WTC11 (cell line): ENCODE data around the gene LTA4H. TPM values are rescaled to one million over a fixed set of nuclear protein-coding genes. Genes with fewer than 3 reads are reported as not detected.

Experiments used
- ATAC-seq: fragments of 200-7000 bp; cut with Tn5 transposase; 2 replicates; pipeline ENCODE4 v1.10.0; 2021; ENCODE audit warnings: mild to moderate bottlenecking, moderate library complexity
- CTCF ChIA-PET: fragments of 300-600 bp; sonication (Branson Sonifier 250); formaldehyde crosslinking; loops from one replicate; lab custom pipeline; 2021; ENCODE audit warnings: antibody characterized with exemption; lab: Charles Lee
- POLR2A ChIA-PET: fragments of 350-600 bp; sonication (Branson Sonifier 250); formaldehyde crosslinking; loops from one replicate; lab custom pipeline; 2021; ENCODE audit warnings: antibody characterized with exemption; lab: Charles Lee
- DNase-seq: peaks from one replicate; pipeline ENCODE4 v3.0.0; 2021; ENCODE audit warnings: low spot score
- H3K27ac Mint-ChIP-seq: 2 replicates; pipeline ENCODE4 v1.8.0; 2021; ENCODE audit warnings: mixed read lengths
- H3K27me3 Mint-ChIP-seq: 2 replicates; pipeline ENCODE4 v1.8.0; 2021; ENCODE audit warnings: low read depth, mild to moderate bottlenecking, moderate library complexity, mixed read lengths
- H3K36me3 Mint-ChIP-seq: 2 replicates; pipeline ENCODE4 v1.8.0; 2021; ENCODE audit warnings: mixed read lengths
- H3K4me1 Mint-ChIP-seq: 2 replicates; pipeline ENCODE4 v1.8.0; 2022; ENCODE audit warnings: mixed read lengths
- H3K4me3 Mint-ChIP-seq: 2 replicates; pipeline ENCODE4 v1.8.0; 2021; ENCODE audit warnings: mild to moderate bottlenecking, moderate library complexity, mixed read lengths
- H3K9me3 Mint-ChIP-seq: 2 replicates; pipeline ENCODE4 v1.8.0; 2021; ENCODE audit warnings: mixed read lengths
- CREM ChIP-seq: sonication (generic); formaldehyde crosslinking; IDR thresholded peaks from 2 replicates; pipeline ENCODE4 v1.8.1; 2022; ENCODE audit warnings: mild to moderate bottlenecking, missing genetic modification reagents, moderate library complexity
- CTCF ChIP-seq: fragments of 200-600 bp; IDR thresholded peaks from 2 replicates; pipeline ENCODE4 v1.8.0; 2022; ENCODE audit warnings: antibody characterized with exemption
- NFYB ChIP-seq: sonication (generic); formaldehyde crosslinking; conservative IDR thresholded peaks from 2 replicates; pipeline ENCODE4 v1.8.0; 2022; ENCODE audit warnings: low read depth, missing genetic modification reagents
- NR1H2 ChIP-seq: sonication (generic); formaldehyde crosslinking; IDR thresholded peaks from 2 replicates; pipeline ENCODE4 v1.9.0; 2021; ENCODE audit warnings: mild to moderate bottlenecking, moderate library complexity, missing genetic modification reagents
- NR2C2 ChIP-seq: sonication (generic); formaldehyde crosslinking; IDR thresholded peaks from 2 replicates; pipeline ENCODE4 v1.8.0; 2022; ENCODE audit warnings: mild to moderate bottlenecking, missing genetic modification reagents
- SOX15 ChIP-seq: fragments of 250-450 bp; sonication (Bioruptor Pico); IDR thresholded peaks from 2 replicates; pipeline ENCODE4 v1.9.0; 2021; ENCODE audit warnings: mild to moderate bottlenecking
- ZBTB43 ChIP-seq: sonication (generic); formaldehyde crosslinking; IDR thresholded peaks from 2 replicates; pipeline ENCODE4 v1.8.1; 2023; ENCODE audit warnings: mild to moderate bottlenecking, missing genetic modification reagents
- ZNF425 ChIP-seq: fragments of 250-450 bp; sonication (Bioruptor Pico); conservative IDR thresholded peaks from 2 replicates; pipeline ENCODE4 v1.9.0; 2021; ENCODE audit warnings: mild to moderate bottlenecking
- ZNF512 ChIP-seq: sonication (generic); formaldehyde crosslinking; IDR thresholded peaks from 2 replicates; pipeline ENCODE4 v1.8.1; 2022; ENCODE audit warnings: missing genetic modification reagents, borderline replicate concordance
- total RNA-seq: library from RNA; stranded (reverse); gene quantifications from 3 replicates; pipeline ENCODE4 v1.2.3, GENCODE V29; 2021

LTA4H gene
- total RNA-seq, 1 experiment from 2014 or later, result 134 TPM

- no peak for TF ChIP-seq NR2C2 (CRISPR knock-in tag)
- Mint-ChIP-seq H3K9me3 (no peaks in the 10 kb centered on the region), H3K27ac (no peak overlapping the region), H3K27me3 (no peaks in the 10 kb centered on the region), H3K4me3 (no peak overlapping the region), H3K4me1 (no peaks in the 10 kb centered on the region), H3K36me3 (peaks cover 71% of the 10 kb centered on the region)
- ATAC-seq (peak; percentile 66), DNase-seq (peak; percentile 50)
- CTCF ChIA-PET, result interaction anchor here (1.5 kb wide), 1 partner anchor 17 kb away, joined by 5 read pairs; no protein-coding TSS in a partner anchor
- POLR2A ChIA-PET, result no interaction called here
Measured at GRCh38 chr12:96015672-96016071, 19.7 kb downstream of the LTA4H start.

- peaks cover 73% of the 10 kb centered on the region for H3K36me3 Mint-ChIP-seq
- ATAC-seq, result no peak
Measured at GRCh38 chr12:96014943-96015599, 20.3 kb downstream of the LTA4H start.

More at GRCh38 chr12:96014943-96015599, 20.3 kb downstream of the LTA4H start:
- POLR2A ChIA-PET, result no interaction called here
- Mint-ChIP-seq H3K4me1 (no peaks in the 10 kb centered on the region), H3K27me3 (no peaks in the 10 kb centered on the region), H3K27ac (no peak overlapping the region), H3K4me3 (no peak overlapping the region), H3K9me3 (no peaks in the 10 kb centered on the region)
- CTCF ChIA-PET, result no interaction called here
- no peak for DNase-seq
- no peak for TF ChIP-seq NR1H2 (CRISPR knock-in tag)
- no peak for TF ChIP-seq NFYB (CRISPR knock-in tag)
- no peak for TF ChIP-seq SOX15 (CRISPR knock-in tag)
- no peak for TF ChIP-seq ZBTB43 (CRISPR knock-in tag)
- TF ChIP-seq NR2C2 (CRISPR knock-in tag), result no peak
- no peak for TF ChIP-seq ZNF512
- TF ChIP-seq CREM (CRISPR knock-in tag), result no peak
- no peak for TF ChIP-seq ZNF425 (CRISPR knock-in tag)
- TF ChIP-seq CTCF, result no peak
